GM12878 (cell line): Measurements from ENCODE around the gene APC2. TPM values are rescaled to one million over a fixed set of nuclear protein-coding genes. Genes with fewer than 3 reads are reported as not detected.

Experiments used
- BRCA1 ChIP-seq: IDR thresholded peaks from 2 replicates; pipeline ENCODE4 v1.6.1; 2011; ENCODE audit warnings: low read depth, low read length, improper control_type of control experiment
- ETV6 ChIP-seq, 2 experiments: fragments of 450-650 bp in 1 of 2; IDR thresholded peaks in 1 of 2; conservative IDR thresholded peaks in 1 of 2; 2 replicates each; pipeline ENCODE4 v1.6.1; 2014; ENCODE audit warnings: antibody characterized with exemption in 1 of 2, borderline replicate concordance in 1 of 2, low read depth in 1 of 2, mild to moderate bottlenecking in 1 of 2, moderate library complexity in 1 of 2
- EZH2 ChIP-seq: IDR thresholded peaks from 2 replicates; pipeline ENCODE4 v1.6.1; 2012; ENCODE audit warnings: low read depth, mild to moderate bottlenecking, control low read depth, inconsistent platforms, low read length, borderline replicate concordance; ENCODE audit not compliant: control insufficient read depth
- FOS ChIP-seq: IDR thresholded peaks from 3 replicates; pipeline ENCODE4 v1.6.1; 2011; ENCODE audit warnings: borderline replicate concordance; ENCODE audit not compliant: insufficient read length; ENCODE audit errors: extremely low read depth
- HCFC1 ChIP-seq: fragments of 150-350 bp; IDR thresholded peaks from 2 replicates; pipeline ENCODE4 v1.6.1; 2014; ENCODE audit warnings: low read length
- LARP7 ChIP-seq: fragments of 450-650 bp; IDR thresholded peaks from 2 replicates; pipeline ENCODE4 v1.6.1; 2017; ENCODE audit warnings: mild to moderate bottlenecking
- NFYA ChIP-seq: IDR thresholded peaks from 2 replicates; pipeline ENCODE4 v1.6.1; 2011; ENCODE audit warnings: low read depth, mild to moderate bottlenecking, low read length, improper control_type of control experiment, borderline replicate concordance
- RCOR1 ChIP-seq: conservative IDR thresholded peaks from 2 replicates; pipeline ENCODE4 v1.6.1; 2012; ENCODE audit warnings: low read depth, low read length, improper control_type of control experiment
- SIN3A ChIP-seq: IDR thresholded peaks from 2 replicates; pipeline ENCODE4 v1.6.1; 2012; ENCODE audit warnings: low read depth, low read length, improper control_type of control experiment
- SIX5 ChIP-seq: IDR thresholded peaks from 2 replicates; pipeline ENCODE4 v1.6.1; 2011; ENCODE audit warnings: mild to moderate bottlenecking, low read depth, low read length, moderate library complexity; ENCODE audit not compliant: severe bottlenecking
- TCF7 ChIP-seq: IDR thresholded peaks from 2 replicates; pipeline ENCODE4 v1.6.1; 2014; ENCODE audit warnings: antibody characterized with exemption, borderline replicate concordance
- polyA plus RNA-seq, 11 experiments: library from polyadenylated mRNA; depleted of rRNA in 4 of 11; unstranded in 6 of 11; stranded (reverse) in 5 of 11; fragments of >200 nt; fragmentation: Nextera tagmentation in 4 of 11; fragmentation: Illumina TruSeq in 1 of 11; extraction: Ambion mirVana in 4 of 11; extraction: Trizol in 1 of 11; gene quantifications; 1 replicate in 1 of 11; 2 replicates in 10 of 11; pipeline versions ENCODE4 v1.2.1 to v1.2.3, GENCODE V29; 2011 to 2016; ENCODE audit warnings: inconsistent platforms in 2 of 11, missing spikeins in 2 of 11, low read depth in 1 of 11
- total RNA-seq, 4 experiments: library from RNA; depleted of rRNA in 3 of 4; stranded (reverse); fragments of >200 nt in 3 of 4; fragmentation: Illumina TruSeq in 1 of 4; extraction: Trizol in 1 of 4; gene quantifications; 2 replicates each; pipeline versions ENCODE4 v1.2.1 to v1.2.3, GENCODE V29; 2013 to 2021
- TF ChIP-seq, protein P1 (sequence below): IDR thresholded peaks from 2 replicates; pipeline ENCODE4 v1.6.1; 2012; ENCODE audit warnings: improper control_type of control experiment, low read depth, low read length; ENCODE audit not compliant: insufficient replicate concordance
- TF ChIP-seq, protein P2 (sequence below): fragments of 450-650 bp; IDR thresholded peaks from 2 replicates; pipeline ENCODE4 v1.6.1; 2018; ENCODE audit warnings: mild to moderate bottlenecking, low read depth, moderate library complexity; ENCODE audit not compliant: partially characterized antibody
- TF ChIP-seq, protein P3 (sequence below): IDR thresholded peaks from 2 replicates; pipeline ENCODE4 v1.6.1; 2011; ENCODE audit warnings: borderline replicate concordance, low read depth, mild to moderate bottlenecking, moderate library complexity, low read length; ENCODE audit not compliant: insufficient read depth, poor library complexity, severe bottlenecking
- TF ChIP-seq, protein P4 (sequence below), 3 experiments: IDR thresholded peaks in 2 of 3; conservative IDR thresholded peaks in 1 of 3; 2 replicates each; pipeline ENCODE4 v1.5.1; 2011; ENCODE audit warnings: low read depth in 3 of 3, low read length in 3 of 3, mild to moderate bottlenecking in 3 of 3, control low read depth in 2 of 3, moderate library complexity in 2 of 3, inconsistent platforms in 1 of 3, mixed read lengths in 1 of 3; ENCODE audit not compliant: control insufficient read depth in 2 of 3, insufficient read depth in 1 of 3; ENCODE audit errors: extremely low read depth in 1 of 3
- TF ChIP-seq, protein P5 (sequence below): IDR thresholded peaks from 2 replicates; pipeline ENCODE4 v1.6.1; 2012; ENCODE audit warnings: low read depth, low read length, improper control_type of control experiment

The APC2 gene
- total and polyA plus RNA-seq, 10 of the 15 experiments (the other 5 are each of a cell fraction or from before 2014, with no cell fraction given) = under 0.01 to 0.73 (median 0.04) TPM; not detected in 5

DNA sequence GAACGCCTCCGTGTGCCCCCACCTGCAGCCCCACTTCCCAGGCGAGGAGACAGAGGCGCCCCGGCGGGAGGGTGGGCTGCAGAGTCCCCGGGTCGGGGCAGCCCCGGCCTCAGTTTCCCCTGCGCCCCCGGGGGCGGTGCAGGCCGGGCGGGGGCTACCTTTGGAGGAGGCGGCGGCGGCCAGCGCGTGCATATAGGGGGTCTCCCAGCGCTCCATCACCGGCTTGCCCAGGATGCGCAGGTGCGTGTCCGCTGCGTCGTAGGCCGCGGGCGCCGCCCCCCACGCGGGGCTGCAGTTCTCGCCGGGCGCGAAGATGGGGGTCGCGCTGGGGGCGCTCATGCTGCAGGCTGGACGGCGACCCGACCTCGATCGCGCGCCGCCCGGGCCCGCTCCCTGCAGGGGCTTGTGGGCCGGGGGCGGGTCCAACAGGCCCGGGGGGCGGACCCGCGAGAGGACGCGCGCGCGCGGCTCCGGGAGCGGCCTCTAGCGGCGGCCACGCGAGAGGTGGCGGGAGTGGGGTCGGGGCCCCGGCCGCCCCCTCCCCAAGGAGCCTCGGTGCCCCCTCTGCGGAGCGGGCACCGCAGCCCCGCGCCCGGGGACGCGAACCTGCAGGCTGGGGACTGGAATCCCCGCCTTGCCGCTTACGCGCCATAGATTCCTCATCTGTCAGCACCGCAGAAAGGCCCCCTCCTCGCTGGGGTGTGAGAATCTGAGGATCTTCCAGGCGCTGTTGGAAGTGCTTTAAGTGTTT is 48.6 kb upstream of the APC2 start, which contains the start of gene GAMT (continued):
- TF ChIP-seq, protein P1, sequence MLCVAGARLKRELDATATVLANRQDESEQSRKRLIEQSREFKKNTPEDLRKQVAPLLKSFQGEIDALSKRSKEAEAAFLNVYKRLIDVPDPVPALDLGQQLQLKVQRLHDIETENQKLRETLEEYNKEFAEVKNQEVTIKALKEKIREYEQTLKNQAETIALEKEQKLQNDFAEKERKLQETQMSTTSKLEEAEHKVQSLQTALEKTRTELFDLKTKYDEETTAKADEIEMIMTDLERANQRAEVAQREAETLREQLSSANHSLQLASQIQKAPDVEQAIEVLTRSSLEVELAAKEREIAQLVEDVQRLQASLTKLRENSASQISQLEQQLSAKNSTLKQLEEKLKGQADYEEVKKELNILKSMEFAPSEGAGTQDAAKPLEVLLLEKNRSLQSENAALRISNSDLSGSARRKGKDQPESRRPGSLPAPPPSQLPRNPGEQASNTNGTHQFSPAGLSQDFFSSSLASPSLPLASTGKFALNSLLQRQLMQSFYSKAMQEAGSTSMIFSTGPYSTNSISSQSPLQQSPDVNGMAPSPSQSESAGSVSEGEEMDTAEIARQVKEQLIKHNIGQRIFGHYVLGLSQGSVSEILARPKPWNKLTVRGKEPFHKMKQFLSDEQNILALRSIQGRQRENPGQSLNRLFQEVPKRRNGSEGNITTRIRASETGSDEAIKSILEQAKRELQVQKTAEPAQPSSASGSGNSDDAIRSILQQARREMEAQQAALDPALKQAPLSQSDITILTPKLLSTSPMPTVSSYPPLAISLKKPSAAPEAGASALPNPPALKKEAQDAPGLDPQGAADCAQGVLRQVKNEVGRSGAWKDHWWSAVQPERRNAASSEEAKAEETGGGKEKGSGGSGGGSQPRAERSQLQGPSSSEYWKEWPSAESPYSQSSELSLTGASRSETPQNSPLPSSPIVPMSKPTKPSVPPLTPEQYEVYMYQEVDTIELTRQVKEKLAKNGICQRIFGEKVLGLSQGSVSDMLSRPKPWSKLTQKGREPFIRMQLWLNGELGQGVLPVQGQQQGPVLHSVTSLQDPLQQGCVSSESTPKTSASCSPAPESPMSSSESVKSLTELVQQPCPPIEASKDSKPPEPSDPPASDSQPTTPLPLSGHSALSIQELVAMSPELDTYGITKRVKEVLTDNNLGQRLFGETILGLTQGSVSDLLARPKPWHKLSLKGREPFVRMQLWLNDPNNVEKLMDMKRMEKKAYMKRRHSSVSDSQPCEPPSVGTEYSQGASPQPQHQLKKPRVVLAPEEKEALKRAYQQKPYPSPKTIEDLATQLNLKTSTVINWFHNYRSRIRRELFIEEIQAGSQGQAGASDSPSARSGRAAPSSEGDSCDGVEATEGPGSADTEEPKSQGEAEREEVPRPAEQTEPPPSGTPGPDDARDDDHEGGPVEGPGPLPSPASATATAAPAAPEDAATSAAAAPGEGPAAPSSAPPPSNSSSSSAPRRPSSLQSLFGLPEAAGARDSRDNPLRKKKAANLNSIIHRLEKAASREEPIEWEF = no peak
- TF ChIP-seq NFYA (no peak), RCOR1 (no peak), SIX5 (no peak), EZH2 (no peak), BRCA1 (no peak), HCFC1 (no peak), TCF7 (no peak), LARP7 (peak; percentile 70), SIN3A (no peak), ETV6 (conservative IDR thresholded peaks at IDR 0.05 in 1 of 2, IDR thresholded peaks at IDR 0.05 in 1 of 2; ENCODE audit: borderline replicate concordance in 1 of 2, low read depth in 1 of 2) (no peak), FOS (no peak)
- TF ChIP-seq, protein P2, sequence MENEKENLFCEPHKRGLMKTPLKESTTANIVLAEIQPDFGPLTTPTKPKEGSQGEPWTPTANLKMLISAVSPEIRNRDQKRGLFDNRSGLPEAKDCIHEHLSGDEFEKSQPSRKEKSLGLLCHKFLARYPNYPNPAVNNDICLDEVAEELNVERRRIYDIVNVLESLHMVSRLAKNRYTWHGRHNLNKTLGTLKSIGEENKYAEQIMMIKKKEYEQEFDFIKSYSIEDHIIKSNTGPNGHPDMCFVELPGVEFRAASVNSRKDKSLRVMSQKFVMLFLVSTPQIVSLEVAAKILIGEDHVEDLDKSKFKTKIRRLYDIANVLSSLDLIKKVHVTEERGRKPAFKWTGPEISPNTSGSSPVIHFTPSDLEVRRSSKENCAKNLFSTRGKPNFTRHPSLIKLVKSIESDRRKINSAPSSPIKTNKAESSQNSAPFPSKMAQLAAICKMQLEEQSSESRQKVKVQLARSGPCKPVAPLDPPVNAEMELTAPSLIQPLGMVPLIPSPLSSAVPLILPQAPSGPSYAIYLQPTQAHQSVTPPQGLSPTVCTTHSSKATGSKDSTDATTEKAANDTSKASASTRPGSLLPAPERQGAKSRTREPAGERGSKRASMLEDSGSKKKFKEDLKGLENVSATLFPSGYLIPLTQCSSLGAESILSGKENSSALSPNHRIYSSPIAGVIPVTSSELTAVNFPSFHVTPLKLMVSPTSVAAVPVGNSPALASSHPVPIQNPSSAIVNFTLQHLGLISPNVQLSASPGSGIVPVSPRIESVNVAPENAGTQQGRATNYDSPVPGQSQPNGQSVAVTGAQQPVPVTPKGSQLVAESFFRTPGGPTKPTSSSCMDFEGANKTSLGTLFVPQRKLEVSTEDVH = no peak
- TF ChIP-seq, protein P3, sequence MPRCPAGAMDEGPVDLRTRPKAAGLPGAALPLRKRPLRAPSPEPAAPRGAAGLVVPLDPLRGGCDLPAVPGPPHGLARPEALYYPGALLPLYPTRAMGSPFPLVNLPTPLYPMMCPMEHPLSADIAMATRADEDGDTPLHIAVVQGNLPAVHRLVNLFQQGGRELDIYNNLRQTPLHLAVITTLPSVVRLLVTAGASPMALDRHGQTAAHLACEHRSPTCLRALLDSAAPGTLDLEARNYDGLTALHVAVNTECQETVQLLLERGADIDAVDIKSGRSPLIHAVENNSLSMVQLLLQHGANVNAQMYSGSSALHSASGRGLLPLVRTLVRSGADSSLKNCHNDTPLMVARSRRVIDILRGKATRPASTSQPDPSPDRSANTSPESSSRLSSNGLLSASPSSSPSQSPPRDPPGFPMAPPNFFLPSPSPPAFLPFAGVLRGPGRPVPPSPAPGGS = no peak
- TF ChIP-seq, protein P4, sequence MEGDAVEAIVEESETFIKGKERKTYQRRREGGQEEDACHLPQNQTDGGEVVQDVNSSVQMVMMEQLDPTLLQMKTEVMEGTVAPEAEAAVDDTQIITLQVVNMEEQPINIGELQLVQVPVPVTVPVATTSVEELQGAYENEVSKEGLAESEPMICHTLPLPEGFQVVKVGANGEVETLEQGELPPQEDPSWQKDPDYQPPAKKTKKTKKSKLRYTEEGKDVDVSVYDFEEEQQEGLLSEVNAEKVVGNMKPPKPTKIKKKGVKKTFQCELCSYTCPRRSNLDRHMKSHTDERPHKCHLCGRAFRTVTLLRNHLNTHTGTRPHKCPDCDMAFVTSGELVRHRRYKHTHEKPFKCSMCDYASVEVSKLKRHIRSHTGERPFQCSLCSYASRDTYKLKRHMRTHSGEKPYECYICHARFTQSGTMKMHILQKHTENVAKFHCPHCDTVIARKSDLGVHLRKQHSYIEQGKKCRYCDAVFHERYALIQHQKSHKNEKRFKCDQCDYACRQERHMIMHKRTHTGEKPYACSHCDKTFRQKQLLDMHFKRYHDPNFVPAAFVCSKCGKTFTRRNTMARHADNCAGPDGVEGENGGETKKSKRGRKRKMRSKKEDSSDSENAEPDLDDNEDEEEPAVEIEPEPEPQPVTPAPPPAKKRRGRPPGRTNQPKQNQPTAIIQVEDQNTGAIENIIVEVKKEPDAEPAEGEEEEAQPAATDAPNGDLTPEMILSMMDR (IDR thresholded peaks at IDR 0.05 in 2 of 3, conservative IDR thresholded peaks at IDR 0.05 in 1 of 3; ENCODE audit: control insufficient read depth in 2 of 3, extremely low read depth in 1 of 3, insufficient read depth in 1 of 3, low read depth in 3 of 3, low read length in 3 of 3) = peak in 2 of 3 experiments; percentile 40 to 48; a peak in 4 of 6 replicates
- TF ChIP-seq, protein P5, sequence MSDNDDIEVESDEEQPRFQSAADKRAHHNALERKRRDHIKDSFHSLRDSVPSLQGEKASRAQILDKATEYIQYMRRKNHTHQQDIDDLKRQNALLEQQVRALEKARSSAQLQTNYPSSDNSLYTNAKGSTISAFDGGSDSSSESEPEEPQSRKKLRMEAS = no peak
